Trophoblast cell (in vitro differentiated cells and primary cell): ENCODE measurements around the gene KIF26B.

Experiments
- DNase-seq, 2 donors: peaks; one replicate each; pipeline ENCODE4 v3.0.0-alpha.2; 2016
- H2AFZ ChIP-seq: 2 replicates; pipeline ENCODE4 v1.6.1; 2013; ENCODE audit warnings: low read length, moderate library complexity, mild to moderate bottlenecking; ENCODE audit not compliant: insufficient read depth, poor library complexity
- H2AK5ac ChIP-seq: 2 replicates; pipeline ENCODE4 v1.6.1; 2013; ENCODE audit warnings: mild to moderate bottlenecking, low read length
- H2BK120ac ChIP-seq: 2 replicates; pipeline ENCODE4 v1.6.1; 2013; ENCODE audit warnings: low read length, mild to moderate bottlenecking, moderate library complexity; ENCODE audit not compliant: insufficient read depth, poor library complexity
- H2BK12ac ChIP-seq: 2 replicates; pipeline ENCODE4 v1.6.1; 2013; ENCODE audit warnings: mild to moderate bottlenecking, low read length, moderate library complexity
- H2BK5ac ChIP-seq: 2 replicates; pipeline ENCODE4 v1.6.1; 2013; ENCODE audit warnings: low read length, low read depth, moderate library complexity, mild to moderate bottlenecking; ENCODE audit not compliant: poor library complexity
- H3K14ac ChIP-seq: 2 replicates; pipeline ENCODE4 v1.6.1; 2013; ENCODE audit warnings: mild to moderate bottlenecking, low read length
- H3K18ac ChIP-seq: 2 replicates; pipeline ENCODE4 v1.6.1; 2013; ENCODE audit warnings: mild to moderate bottlenecking, low read length
- H3K23ac ChIP-seq: 2 replicates; pipeline ENCODE4 v1.6.1; 2013; ENCODE audit warnings: low read length
- H3K27ac ChIP-seq: 2 replicates; pipeline ENCODE4 v1.5.1; 2013; ENCODE audit warnings: low read depth, mild to moderate bottlenecking, inconsistent platforms, low read length, moderate library complexity
- H3K27me3 ChIP-seq: 2 replicates; pipeline ENCODE4 v1.6.1; 2013; ENCODE audit warnings: inconsistent platforms, mild to moderate bottlenecking, low read length, moderate library complexity; ENCODE audit not compliant: insufficient read depth
- H3K36me3 ChIP-seq, 2 experiments: 1 replicate in 1 of 2; 2 replicates in 1 of 2; pipeline ENCODE4 v1.6.1; 2013; ENCODE audit warnings: low read length in 2 of 2, mild to moderate bottlenecking in 2 of 2, moderate library complexity in 1 of 2; ENCODE audit not compliant: insufficient read depth in 2 of 2, control insufficient read depth in 1 of 2
- H3K4ac ChIP-seq: 2 replicates; pipeline ENCODE4 v1.6.1; 2013; ENCODE audit warnings: low read depth, mild to moderate bottlenecking, low read length, moderate library complexity
- H3K4me1 ChIP-seq, 2 experiments: 1 replicate in 1 of 2; 2 replicates in 1 of 2; pipeline ENCODE4 v1.6.1; 2013; ENCODE audit warnings: low read length in 2 of 2, mild to moderate bottlenecking in 2 of 2, moderate library complexity in 1 of 2; ENCODE audit not compliant: insufficient read depth in 2 of 2, control insufficient read depth in 1 of 2
- H3K4me2 ChIP-seq: 2 replicates; pipeline ENCODE4 v1.6.1; 2013; ENCODE audit warnings: inconsistent platforms, mild to moderate bottlenecking, low read length, moderate library complexity
- H3K4me3 ChIP-seq: 2 replicates; pipeline ENCODE4 v1.5.1; 2013; ENCODE audit warnings: mild to moderate bottlenecking, low read depth, low read length, inconsistent platforms
- H3K79me1 ChIP-seq: one replicate; pipeline ENCODE4 v1.6.1; 2013; ENCODE audit warnings: low read length
- H3K79me2 ChIP-seq: 2 replicates; pipeline ENCODE4 v1.6.1; 2013; ENCODE audit warnings: low read length, mild to moderate bottlenecking; ENCODE audit not compliant: control insufficient read depth, insufficient read depth, poor library complexity
- H3K9ac ChIP-seq: 2 replicates; pipeline ENCODE4 v1.6.1; 2013; ENCODE audit warnings: mild to moderate bottlenecking, low read length
- H3K9me3 ChIP-seq: 2 replicates; pipeline ENCODE4 v1.6.1; 2013; ENCODE audit warnings: low read depth, mild to moderate bottlenecking, control low read depth, inconsistent platforms, low read length; ENCODE audit not compliant: insufficient read depth
- H4K12ac ChIP-seq: 2 replicates; pipeline ENCODE4 v1.6.1; 2013; ENCODE audit warnings: low read depth, mild to moderate bottlenecking, low read length, moderate library complexity
- H4K8ac ChIP-seq: 2 replicates; pipeline ENCODE4 v1.6.1; 2013; ENCODE audit warnings: low read depth, mild to moderate bottlenecking, low read length, moderate library complexity
- H4K91ac ChIP-seq: one replicate; pipeline ENCODE4 v1.6.1; 2013; ENCODE audit warnings: low read depth, mild to moderate bottlenecking, low read length, moderate library complexity
- WGBS: extraction: QIAGEN DNeasy Blood & Tissue Kit; methylation state at CpG from one replicate; pipeline ENCODE4 v1.1.7; 2013; ENCODE audit warnings: missing lambda C conversion rate; ENCODE audit not compliant: insufficient read length, insufficient coverage; ENCODE audit errors: extremely low coverage; 5-methylcytosine and 5-hydroxymethylcytosine counted together

KIF26B gene

DNA sequence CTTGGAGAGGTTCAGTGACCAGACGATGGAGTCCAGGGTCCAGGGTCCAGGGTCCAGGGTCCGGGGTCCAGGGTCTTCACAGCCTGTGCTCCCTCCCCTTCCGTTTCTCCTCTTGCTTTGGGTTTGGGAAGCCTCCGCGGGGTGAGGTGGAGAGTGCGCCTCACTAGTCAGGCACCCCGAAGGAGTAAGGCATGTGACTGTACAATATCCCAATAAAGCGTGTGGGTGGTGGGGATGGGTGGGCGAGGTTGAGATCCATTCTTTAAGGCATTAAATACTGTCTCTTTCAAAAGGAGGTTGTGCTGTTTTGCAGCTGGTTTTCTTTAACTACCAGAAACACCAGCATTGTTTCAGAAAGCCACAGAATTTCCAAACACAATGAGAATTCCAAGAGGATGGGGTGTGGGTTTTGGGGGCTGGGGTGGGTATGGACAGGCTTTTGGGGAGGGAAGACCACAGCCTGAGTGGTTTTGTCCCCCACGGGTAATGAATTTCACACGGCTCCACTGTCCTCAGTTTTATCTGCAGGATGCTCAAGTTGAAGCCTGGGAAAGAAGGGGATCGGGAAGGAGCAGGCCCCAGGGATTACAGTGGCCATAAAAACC is 65.7 kb downstream of the KIF26B start:
- Histone ChIP-seq H2AK5ac (no peak overlapping the region), H3K18ac (no peak overlapping the region), H2AFZ (no peak overlapping the region), H3K36me3 (peaks cover 3 to 6% of the 10 kb centered on the region in 2 experiments), H3K4ac (no peak overlapping the region), H2BK5ac (no peak overlapping the region), H3K9me3 (no peaks in the 10 kb centered on the region), H3K4me2 (no peak overlapping the region), H3K14ac (no peak overlapping the region), H3K27ac (no peak overlapping the region), H3K4me1 (peaks cover 4 to 10% of the 10 kb centered on the region in 2 experiments), H3K27me3 (no peaks in the 10 kb centered on the region), H4K8ac (no peak overlapping the region), H4K12ac (peak overlapping the region; percentile 27), H3K79me2 (no peaks in the 10 kb centered on the region), H4K91ac (no peak overlapping the region), H3K79me1 (no peaks in the 10 kb centered on the region), H3K9ac (no peak overlapping the region), H3K23ac (no peak overlapping the region), H2BK12ac (no peak overlapping the region), H3K4me3 (no peak overlapping the region), H2BK120ac (no peak overlapping the region)
- no CpG with 5 or more reads among the region's 12 CpGs for WGBS
- DNase-seq = no peak

DNA sequence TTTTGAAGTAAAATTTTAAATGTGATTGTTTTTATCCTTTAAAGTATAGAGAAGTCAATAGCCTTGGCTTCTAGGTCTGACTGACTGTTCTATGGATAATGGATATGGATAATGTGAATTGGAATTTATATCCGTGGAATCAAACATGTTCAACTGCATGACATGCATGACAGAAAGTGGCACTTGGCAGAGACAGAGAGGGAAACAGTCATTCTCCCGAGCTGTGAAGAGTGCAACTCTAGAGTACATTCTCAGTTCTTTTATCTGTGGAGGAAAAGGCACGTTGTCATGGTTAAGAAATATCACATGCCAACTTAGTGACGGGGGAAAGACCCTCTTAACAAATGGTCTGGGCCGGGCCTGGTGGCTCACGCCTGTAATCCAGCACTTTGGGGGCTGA is 67.0 kb downstream of the KIF26B start:
- Histone ChIP-seq H4K91ac (no peak overlapping the region), H3K9ac (no peak overlapping the region), H2BK5ac (no peak overlapping the region), H3K9me3 (no peaks in the 10 kb centered on the region), H3K27me3 (no peaks in the 10 kb centered on the region), H2AFZ (no peak overlapping the region), H3K36me3 (peaks cover 5 to 8% of the 10 kb centered on the region in 2 experiments), H2BK12ac (no peak overlapping the region), H3K27ac (no peak overlapping the region), H3K4me3 (no peak overlapping the region), H4K12ac (no peak overlapping the region), H3K4me2 (no peak overlapping the region), H3K23ac (no peak overlapping the region), H3K79me2 (no peaks in the 10 kb centered on the region), H3K79me1 (no peaks in the 10 kb centered on the region), H3K4ac (no peak overlapping the region), H3K4me1 (peaks cover 4 to 10% of the 10 kb centered on the region in 2 experiments), H2BK120ac (no peak overlapping the region), H2AK5ac (no peak overlapping the region), H3K18ac (no peak overlapping the region), H4K8ac (no peak overlapping the region), H3K14ac (no peak overlapping the region)
- WGBS = no CpG with 5 or more reads among the region's 6 CpGs
- DNase-seq = no peak

DNA sequence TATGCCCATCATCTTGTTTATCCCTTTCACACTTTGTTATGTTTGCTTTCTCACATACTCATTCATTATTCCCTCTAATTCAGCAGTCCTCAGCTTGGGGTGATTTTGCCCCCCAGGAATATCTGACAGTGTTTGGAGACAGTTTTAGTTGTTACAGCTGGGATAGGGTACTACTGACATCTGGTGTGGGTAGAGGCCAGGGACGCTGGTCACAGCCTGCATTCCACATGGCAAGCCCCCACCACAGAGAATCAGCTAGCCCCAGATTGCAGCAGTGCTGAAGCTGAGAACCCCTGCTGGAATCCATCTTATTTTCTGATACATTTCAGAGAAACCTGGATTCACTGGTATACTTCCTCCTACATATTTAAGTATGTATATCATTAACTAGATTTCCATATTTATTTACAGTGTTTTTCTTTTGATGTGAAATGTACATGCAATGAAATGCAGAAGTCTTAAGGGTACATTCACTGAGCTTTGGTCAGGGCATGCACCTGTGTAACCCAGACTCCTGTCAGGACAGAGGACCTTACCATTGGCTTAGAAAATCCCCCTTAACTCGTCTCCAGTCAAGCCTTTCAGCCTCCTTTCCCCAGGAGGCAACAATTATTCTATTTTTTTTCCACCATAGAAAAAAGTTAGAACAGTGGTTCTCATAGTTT is 68.3 kb downstream of the KIF26B start:
- H4K91ac ChIP-seq = no peak overlapping the region
- H3K14ac ChIP-seq = no peak overlapping the region

GRCh38 chr1:245225322-245226202 is 70.8 kb downstream of the KIF26B start:
- no peak overlapping the region for H4K12ac ChIP-seq
- no CpG with 5 or more reads among the region's 16 CpGs for WGBS

More for the DNA sequence above, 68.3 kb downstream of the KIF26B start:
- no peak overlapping the region for H2BK12ac ChIP-seq
- H2AK5ac ChIP-seq = no peak overlapping the region
- H4K8ac ChIP-seq = no peak overlapping the region
- H3K27ac ChIP-seq = no peak overlapping the region
- no peak overlapping the region for H2BK5ac ChIP-seq
- H3K9ac ChIP-seq = no peak overlapping the region
- no peak overlapping the region for H3K4ac ChIP-seq
- DNase-seq = no peak
- no peak overlapping the region for H4K12ac ChIP-seq
- peaks cover 7 to 8% of the 10 kb centered on the region in 2 experiments for H3K36me3 ChIP-seq
- no peak overlapping the region for H3K4me3 ChIP-seq
- H3K79me1 ChIP-seq = no peaks in the 10 kb centered on the region
- no peak overlapping the region for H2AFZ ChIP-seq
- H3K27me3 ChIP-seq = no peaks in the 10 kb centered on the region
- H3K4me2 ChIP-seq = no peak overlapping the region
- H3K23ac ChIP-seq = no peak overlapping the region
- H2BK120ac ChIP-seq = no peak overlapping the region
- no peaks in the 10 kb centered on the region for H3K9me3 ChIP-seq
- H3K18ac ChIP-seq = no peak overlapping the region
- peaks cover 4% of the 10 kb centered on the region in 2 experiments for H3K4me1 ChIP-seq
- no CpG with 5 or more reads among the region's 2 CpGs for WGBS
- H3K79me2 ChIP-seq = no peaks in the 10 kb centered on the region

More at GRCh38 chr1:245225322-245226202, 70.8 kb downstream of the KIF26B start:
- Histone ChIP-seq H3K4ac (no peak overlapping the region), H3K79me1 (no peaks in the 10 kb centered on the region), H3K4me3 (no peak overlapping the region), H3K27ac (no peak overlapping the region), H2AK5ac (no peak overlapping the region), H3K27me3 (no peaks in the 10 kb centered on the region), H3K23ac (no peak overlapping the region), H3K4me2 (no peak overlapping the region), H3K36me3 (peaks cover 2 to 5% of the 10 kb centered on the region in 2 experiments), H3K9me3 (no peaks in the 10 kb centered on the region), H2BK120ac (no peak overlapping the region), H3K4me1 (no peaks in the 10 kb centered on the region), H2BK12ac (no peak overlapping the region), H3K79me2 (no peaks in the 10 kb centered on the region), H4K91ac (no peak overlapping the region), H2BK5ac (no peak overlapping the region), H4K8ac (no peak overlapping the region), H3K18ac (no peak overlapping the region), H2AFZ (no peak overlapping the region), H3K9ac (no peak overlapping the region), H3K14ac (no peak overlapping the region)
- peak in 1 of 2 donors; percentile 18 for DNase-seq
